HepG2 (cell line): ENCODE measurements around the gene SLC25A22. TPM values are rescaled to one million over a fixed set of nuclear protein-coding genes. Genes with fewer than 3 reads are reported as not detected.

Experiments
- ATAC-seq: fragments of 200-7000 bp; cut with Tn5 transposase; 3 replicates; pipeline ENCODE4 v1.9.1; 2020; ENCODE audit warnings: mild to moderate bottlenecking, moderate library complexity
- BruUV-seq: library from RNA; stranded (reverse); fragments of 400-500 nt; replicated peaks from 2 replicates; lab custom pipeline; 2021; lab: Mats Ljungman, UMichigan
- CTCF ChIA-PET: fragments of 300-600 bp; formaldehyde crosslinking; extraction: SDS; loops from one replicate; lab custom pipeline; 2021; ENCODE audit warnings: low total read pairs, inconsistent platforms, low intra/inter-chr PET ratio; lab: Yijun Ruan, JAX
- POLR2A ChIA-PET: fragments of 350-600 bp; sonication (Branson Sonifier 250); formaldehyde crosslinking; loops from one replicate; lab custom pipeline; 2020; ENCODE audit warnings: antibody characterized with exemption, inconsistent platforms; lab: Yijun Ruan, JAX
- DNase-seq: peaks from one replicate; pipeline ENCODE4 v3.0.0-alpha.2; 2015; ENCODE audit warnings: low spot score
- FAIRE-seq: peaks from 3 replicates; lab custom pipeline; 2011; peaks lifted over from hg19 to GRCh38; lab: Jason Lieb, UNC
- H2AFZ ChIP-seq: one replicate; pipeline ENCODE4 v1.6.1; 2011; ENCODE audit warnings: low read length, inconsistent platforms
- H3K27ac ChIP-seq: fragments of 300-600 bp; 3 replicates; pipeline ENCODE4 v1.8.0; 2011; ENCODE audit warnings: mixed run types, mild to moderate bottlenecking, mixed read lengths, low read length, inconsistent platforms; ENCODE audit not compliant: insufficient read depth; ENCODE audit errors: extremely low read length
- H3K27me3 ChIP-seq, 2 experiments: fragments of 200-600 bp in 1 of 2; 2 replicates in 1 of 2; 3 replicates in 1 of 2; pipeline versions ENCODE4 v1.6.0 to v1.8.0; 2011; ENCODE audit warnings: low read length in 2 of 2, mild to moderate bottlenecking in 2 of 2, moderate library complexity in 2 of 2, inconsistent platforms in 1 of 2; ENCODE audit not compliant: insufficient read depth in 2 of 2, control insufficient read depth in 1 of 2
- H3K36me3 ChIP-seq, 2 experiments: fragments of 200-600 bp in 1 of 2; replicated peaks in 1 of 2; 2 replicates in 1 of 2; 3 replicates in 1 of 2; pipeline versions ENCODE4 v1.5.1 to v1.8.0; 2011; ENCODE audit warnings: low read length in 2 of 2, inconsistent platforms in 1 of 2; ENCODE audit not compliant: insufficient read depth in 2 of 2, control insufficient read depth in 1 of 2
- H3K4me1 ChIP-seq: 2 replicates; pipeline ENCODE4 v1.5.1; 2012; ENCODE audit warnings: low read length, inconsistent platforms; ENCODE audit not compliant: insufficient read depth
- H3K4me2 ChIP-seq: 2 replicates; pipeline ENCODE4 v1.6.0; 2011; ENCODE audit warnings: low read depth, low read length, inconsistent platforms
- H3K4me3 ChIP-seq, 3 experiments: fragments of 200-600 bp in 1 of 3; sonication (generic), shearing (Covaris generic) in 1 of 3; replicated peaks in 1 of 3; 2 replicates each; pipeline ENCODE4 v1.5.1; 2011 to 2016; ENCODE audit warnings: low read length in 3 of 3, inconsistent platforms in 2 of 3, low read depth in 2 of 3, mild to moderate bottlenecking in 2 of 3, control low read depth in 1 of 3, mixed read lengths in 1 of 3; ENCODE audit not compliant: insufficient read depth in 1 of 3
- H3K79me2 ChIP-seq: one replicate; pipeline ENCODE4 v1.6.1; 2011; ENCODE audit warnings: low read length, inconsistent platforms; ENCODE audit not compliant: insufficient read depth
- H3K9ac ChIP-seq: 2 replicates; pipeline ENCODE4 v1.6.0; 2011; ENCODE audit warnings: mild to moderate bottlenecking, low read depth, low read length, inconsistent platforms; ENCODE audit not compliant: insufficient read depth
- H3K9me3 ChIP-seq: 2 replicates; pipeline ENCODE4 v1.5.1; 2012; ENCODE audit warnings: mild to moderate bottlenecking, low read length
- H4K20me1 ChIP-seq: 2 replicates; pipeline ENCODE4 v1.6.0; 2011; ENCODE audit warnings: inconsistent platforms, mild to moderate bottlenecking, low read length, moderate library complexity; ENCODE audit not compliant: insufficient read depth
- ARID3A ChIP-seq: IDR thresholded peaks from 2 replicates; pipeline ENCODE4 v1.6.1; 2012; ENCODE audit warnings: low read depth, low read length, improper control_type of control experiment
- BCL6 ChIP-seq: IDR thresholded peaks from 2 replicates; pipeline ENCODE4 v1.6.1; 2016; ENCODE audit warnings: missing genetic modification reagents, missing compliant biosample characterization
- HNRNPLL ChIP-seq: fragments of 200-400 bp; formaldehyde crosslinking; IDR thresholded peaks from 2 replicates; pipeline ENCODE4 v1.6.1; 2017; ENCODE audit warnings: mild to moderate bottlenecking, low read depth, low read length; ENCODE audit not compliant: poor library complexity, severe bottlenecking
- IRF2 ChIP-seq: IDR thresholded peaks from 2 replicates; pipeline ENCODE4 v1.6.1; 2018; ENCODE audit warnings: missing genetic modification reagents, missing compliant biosample characterization
- KDM5B ChIP-seq: sonication (generic); formaldehyde crosslinking; IDR thresholded peaks from 2 replicates; pipeline ENCODE4 v1.4.0; 2020; ENCODE audit warnings: missing genetic modification reagents, mild to moderate bottlenecking, borderline replicate concordance
- KDM6A ChIP-seq: IDR thresholded peaks from 2 replicates; pipeline ENCODE4 v1.6.1; 2016; ENCODE audit warnings: low read depth
- MBD4 ChIP-seq: IDR thresholded peaks from 2 replicates; pipeline ENCODE4 v1.6.1; 2012; ENCODE audit warnings: low read length, inconsistent platforms, borderline replicate concordance
- PREB ChIP-seq: sonication (generic); formaldehyde crosslinking; IDR thresholded peaks from 2 replicates; pipeline ENCODE4 v1.4.0; 2020; ENCODE audit warnings: missing genetic modification reagents
- SNAPC5 ChIP-seq: sonication (generic); formaldehyde crosslinking; IDR thresholded peaks from 2 replicates; pipeline ENCODE4 v1.8.1; 2023; ENCODE audit warnings: mild to moderate bottlenecking, missing genetic modification reagents, borderline replicate concordance
- ZFP91 ChIP-seq: sonication (generic); formaldehyde crosslinking; IDR thresholded peaks from 2 replicates; pipeline ENCODE4 v1.9.0; 2022; ENCODE audit warnings: missing genetic modification reagents, mild to moderate bottlenecking, borderline replicate concordance
- ZNF142 ChIP-seq: sonication (generic); formaldehyde crosslinking; IDR thresholded peaks from 2 replicates; pipeline ENCODE4 v1.4.0; 2020; ENCODE audit warnings: missing genetic modification reagents
- ZNF235 ChIP-seq: sonication (generic); formaldehyde crosslinking; IDR thresholded peaks from 2 replicates; pipeline ENCODE4 v1.8.1; 2023; ENCODE audit warnings: mild to moderate bottlenecking, missing genetic modification reagents, borderline replicate concordance
- WGBS: methylation state at CpG from one replicate; pipeline ENCODE4 v1.1.6; 2017; ENCODE audit warnings: low lambda C conversion rate; 5-methylcytosine and 5-hydroxymethylcytosine counted together
- in situ Hi-C: cut with HindIII; loops from 2 replicates; pipeline ENCODE4 v1.10.0; 2017; ENCODE audit warnings: low pct_unique_long_range_greater_than_20kb; ENCODE audit not compliant: extremely low pct_ligation_motif_present
- intact Hi-C: fragments of 100-400 bp; cut with micrococcal nuclease; formaldehyde crosslinking; loops from one replicate; pipeline ENCODE4 v1.10.0; 2022; ENCODE audit not compliant: unreplicated experiment
- polyA plus RNA-seq, 8 experiments: library from polyadenylated mRNA; depleted of rRNA in 3 of 8; stranded (reverse) in 7 of 8; unstranded in 1 of 8; fragments of >200 nt; fragmentation: Illumina TruSeq in 4 of 8; extraction: Trizol in 4 of 8; gene quantifications; 2 replicates each; pipeline versions ENCODE4 v1.2.1 to v1.2.3, GENCODE V29; 2011 to 2016; ENCODE audit warnings: low read depth in 4 of 8, missing spikeins in 1 of 8, mixed read lengths in 1 of 8; ENCODE audit not compliant: insufficient read depth in 1 of 8
- total RNA-seq, 5 experiments: library from RNA; depleted of rRNA; stranded (reverse); fragments of >200 nt; fragmentation: Illumina TruSeq; extraction: Trizol; gene quantifications; 2 replicates each; pipeline ENCODE4 v1.2.3, GENCODE V29; 2016; ENCODE audit warnings: low read depth in 1 of 5

The SLC25A22 gene
- total and polyA plus RNA-seq, 2 of the 13 experiments (the other 11 are each of a cell fraction or from before 2014, with no cell fraction given), result 12.4 to 19.2 TPM

- DNase-seq (no peak), FAIRE-seq (no peak), ATAC-seq (no peak)
- Histone ChIP-seq H3K79me2 (peaks cover 4% of the 10 kb centered on the region), H3K4me2 (peak overlapping the region; percentile 93), H3K27me3 (no peaks in the 10 kb centered on the region; a peak in 1 of 5 replicates), H3K9me3 (no peaks in the 10 kb centered on the region), H3K36me3 (no peaks in the 10 kb centered on the region; a peak in 1 of 5 replicates), H3K4me1 (no peaks in the 10 kb centered on the region), H3K9ac (peak overlapping the region; percentile 77; the same call in 1 of the 2 replicates), H2AFZ (no peak overlapping the region), H3K27ac (no peak overlapping the region), H4K20me1 (no peaks in the 10 kb centered on the region), H3K4me3 (peak overlapping the region; percentile 83 to 97 (median 94); a peak in 5 of 6 replicates)
- intact Hi-C loops, result no loop called here
- BruUV-seq, result no TSS peak
- 85% methylated on average over 30 of the region's 38 CpGs for WGBS
- CTCF ChIA-PET, result no interaction called here
- POLR2A ChIA-PET, result interaction anchor here (0.9 to 5.3 kb wide), 8 partner anchors 11 to 897 kb away, joined by 4 to 44 read pairs (median 16); partner anchors contain the start of genes DEAF1, GATD1, PIDD1 and PNPLA2
- in situ Hi-C loops, result no loop called here
- no peak for TF ChIP-seq ARID3A
- no peak for TF ChIP-seq BCL6 (CRISPR knock-in tag)
- TF ChIP-seq KDM5B (CRISPR knock-in tag), result no peak
- TF ChIP-seq ZNF235 (CRISPR knock-in tag), result no peak
- peak; percentile 11 for TF ChIP-seq HNRNPLL
- peak; percentile 92 for TF ChIP-seq ZFP91
- no peak for TF ChIP-seq ZNF142 (CRISPR knock-in tag)
- no peak for TF ChIP-seq IRF2 (CRISPR knock-in tag)
- TF ChIP-seq KDM6A (CRISPR knock-in tag), result no peak
- TF ChIP-seq MBD4, result no peak
- TF ChIP-seq SNAPC5 (CRISPR knock-in tag), result no peak
- no peak for TF ChIP-seq PREB
These were observed 3.1 kb downstream of the SLC25A22 start for GRCh38 chr11:794766-795633.
